HCT116 (cell line): ENCODE data around the gene CSTF2T. TPM values are rescaled to one million over a fixed set of nuclear protein-coding genes. Genes with fewer than 3 reads are reported as not detected.

Experiments
- ATAC-seq: fragments of 200-7000 bp; cut with Tn5 transposase; 2 replicates; pipeline ENCODE4 v1.9.1; 2020; ENCODE audit warnings: mild to moderate bottlenecking, moderate library complexity
- BruUV-seq: library from RNA; stranded (reverse); fragments of 400-500 nt; replicated peaks from 2 replicates; lab custom pipeline; 2021; lab: Mats Ljungman, UMichigan
- CTCF ChIA-PET: fragments of 300-600 bp; sonication (Branson Sonifier 250); formaldehyde crosslinking; loops from one replicate; lab custom pipeline; 2021; ENCODE audit warnings: antibody characterized with exemption; lab: Charles Lee
- POLR2A ChIA-PET: fragments of 300-600, 350-600 bp; sonication (Branson Sonifier 250); formaldehyde crosslinking; loops from one replicate; lab custom pipeline; 2021; ENCODE audit warnings: antibody characterized with exemption; lab: Charles Lee
- RAD21 ChIA-PET, 2 experiments: fragments of 300-600 bp; sonication (Branson Sonifier 250); formaldehyde crosslinking; loops; one replicate each; lab custom pipeline; 2023; ENCODE audit warnings: low total read pairs in 2 of 2; ENCODE audit not compliant: uncharacterized antibody in 2 of 2, unreplicated experiment in 2 of 2, low non-redundant PET in 1 of 2; lab: Charles Lee
- DNase-seq: peaks from one replicate; pipeline ENCODE4 v3.0.0-alpha.2; 2010; ENCODE audit warnings: low read depth, low spot score
- H2AFZ ChIP-seq: fragments of 200-600 bp; shearing (Covaris generic), sonication (generic); 2 replicates; pipeline ENCODE4 v1.6.1; 2017; ENCODE audit warnings: low read depth, mixed run types, mixed read lengths, antibody characterized with exemption, low read length; ENCODE audit not compliant: poor library complexity, severe bottlenecking
- H3K27ac ChIP-seq: 2 replicates; pipeline ENCODE4 v1.5.1; 2012; ENCODE audit warnings: low read depth, low read length
- H3K27me3 ChIP-seq: fragments of 200-600 bp; sonication (generic); 2 replicates; pipeline ENCODE4 v1.6.1; 2016; ENCODE audit warnings: mixed run types, low read length, mixed read lengths; ENCODE audit not compliant: insufficient read depth
- H3K36me3 ChIP-seq, 2 experiments: fragments of 200-500 bp in 1 of 2; fragments of 200-600 bp in 1 of 2; sonication (Bioruptor generic) in 1 of 2; sonication (generic) in 1 of 2; 2 replicates each; pipeline versions ENCODE4 v1.5.1 to v1.6.1; 2014 to 2016; ENCODE audit warnings: low read length in 2 of 2, inconsistent platforms in 1 of 2, mixed read lengths in 1 of 2, mixed run types in 1 of 2; ENCODE audit not compliant: insufficient read depth in 2 of 2, control insufficient read depth in 1 of 2
- H3K4me1 ChIP-seq, 2 experiments: fragments of 200-600 bp in 1 of 2; sonication (generic) in 1 of 2; 2 replicates each; pipeline versions ENCODE4 v1.5.1 to v1.6.1; 2012 to 2017; ENCODE audit warnings: low read length in 2 of 2, inconsistent platforms in 1 of 2, mild to moderate bottlenecking in 1 of 2, mixed read lengths in 1 of 2, mixed run types in 1 of 2, moderate library complexity in 1 of 2; ENCODE audit not compliant: insufficient read depth in 2 of 2, control insufficient read depth in 1 of 2
- H3K4me2 ChIP-seq: fragments of 200-600 bp; sonication (generic); 2 replicates; pipeline ENCODE4 v1.6.1; 2017; ENCODE audit warnings: mixed run types, low read length, mixed read lengths
- H3K4me3 ChIP-seq, 2 experiments: fragments of 200-600 bp in 1 of 2; sonication (generic) in 1 of 2; replicated peaks in 1 of 2; 2 replicates each; pipeline ENCODE4 v1.5.1; 2011 to 2016; ENCODE audit warnings: low read length in 2 of 2, control low read depth in 1 of 2, low read depth in 1 of 2, mild to moderate bottlenecking in 1 of 2, mixed read lengths in 1 of 2, mixed run types in 1 of 2
- H3K79me2 ChIP-seq: fragments of 200-600 bp; sonication (generic); 2 replicates; pipeline ENCODE4 v1.6.1; 2017; ENCODE audit warnings: mild to moderate bottlenecking, mixed run types, low read length, moderate library complexity, mixed read lengths; ENCODE audit not compliant: insufficient read depth
- H3K9ac ChIP-seq: fragments of 200-600 bp; sonication (generic); 2 replicates; pipeline ENCODE4 v1.6.1; 2016; ENCODE audit warnings: low read length, mixed read lengths
- H3K9me2 ChIP-seq: fragments of 200-600 bp; sonication (generic), shearing (Covaris generic); 2 replicates; pipeline ENCODE4 v1.6.1; 2017; ENCODE audit warnings: mixed run types, mild to moderate bottlenecking, moderate library complexity; ENCODE audit not compliant: insufficient read depth
- H3K9me3 ChIP-seq, 2 experiments: fragments of 200-500 bp in 1 of 2; fragments of 200-600 bp in 1 of 2; sonication (Bioruptor generic) in 1 of 2; sonication (generic) in 1 of 2; 2 replicates each; pipeline ENCODE4 v1.6.1; 2014 to 2017; ENCODE audit warnings: low read length in 2 of 2, mixed read lengths in 2 of 2, inconsistent platforms in 1 of 2, low read depth in 1 of 2, mild to moderate bottlenecking in 1 of 2, mixed run types in 1 of 2, moderate library complexity in 1 of 2; ENCODE audit not compliant: control insufficient read depth in 1 of 2, insufficient read depth in 1 of 2
- H4K20me1 ChIP-seq: fragments of 200-600 bp; sonication (generic), shearing (Covaris generic); 2 replicates; pipeline ENCODE4 v1.6.1; 2017; ENCODE audit warnings: mixed run types, mild to moderate bottlenecking, moderate library complexity; ENCODE audit not compliant: insufficient read depth
- CEBPB ChIP-seq: IDR thresholded peaks from 2 replicates; pipeline ENCODE4 v1.6.1; 2012; ENCODE audit warnings: low read depth
- EGR1 ChIP-seq: IDR thresholded peaks from 2 replicates; pipeline ENCODE4 v1.6.1; 2012; ENCODE audit warnings: low read depth
- ELF1 ChIP-seq: IDR thresholded peaks from 2 replicates; pipeline ENCODE4 v1.6.1; 2012; ENCODE audit warnings: low read depth, borderline replicate concordance
- EZH2 ChIP-seq: fragments of 200-600 bp; sonication (generic); IDR thresholded peaks from 2 replicates; pipeline ENCODE4 v1.6.1; 2017; ENCODE audit warnings: antibody characterized with exemption, mixed run types
- FOSL1 ChIP-seq: IDR thresholded peaks from 2 replicates; pipeline ENCODE4 v1.6.1; 2012; ENCODE audit warnings: low read depth
- MAX ChIP-seq: IDR thresholded peaks from 2 replicates; pipeline ENCODE4 v1.6.1; 2012
- POLR2A ChIP-seq: IDR thresholded peaks from 2 replicates; pipeline ENCODE4 v1.7.0; 2011; ENCODE audit warnings: borderline replicate concordance; ENCODE audit not compliant: insufficient read depth, insufficient read length; ENCODE audit errors: extremely low read depth
- POLR2AphosphoS5 ChIP-seq: IDR thresholded peaks from 2 replicates; pipeline ENCODE4 v1.6.1; 2011; ENCODE audit warnings: mild to moderate bottlenecking, low read depth, low read length, moderate library complexity
- SIN3A ChIP-seq: IDR thresholded peaks from 2 replicates; pipeline ENCODE4 v1.6.1; 2012; ENCODE audit warnings: low read depth
- SRF ChIP-seq: IDR thresholded peaks from 2 replicates; pipeline ENCODE4 v1.6.1; 2012; ENCODE audit warnings: low read depth
- YY1 ChIP-seq: IDR thresholded peaks from 2 replicates; pipeline ENCODE4 v1.6.1; 2011; ENCODE audit warnings: low read length, low read depth, moderate library complexity, mild to moderate bottlenecking; ENCODE audit not compliant: insufficient replicate concordance; ENCODE audit errors: extremely low read depth
- intact Hi-C: fragments of 100-400 bp; cut with micrococcal nuclease; formaldehyde crosslinking; loops from 2 replicates; pipeline ENCODE4 v1.10.0; 2022
- total RNA-seq: library from RNA; stranded (reverse); gene quantifications from one replicate; pipeline ENCODE4 v1.2.1, GENCODE V29; 2021; ENCODE audit not compliant: unreplicated experiment
- TF ChIP-seq, protein P1 (sequence below): IDR thresholded peaks from 2 replicates; pipeline ENCODE4 v1.6.1; 2011; ENCODE audit warnings: mild to moderate bottlenecking, low read length, moderate library complexity; ENCODE audit not compliant: insufficient replicate concordance; ENCODE audit errors: extremely low read depth
- TF ChIP-seq, protein P2 (sequence below): IDR thresholded peaks from 2 replicates; pipeline ENCODE4 v1.6.1; 2012; ENCODE audit warnings: low read depth

Gene CSTF2T
- total RNA-seq, 1 experiment from 2014 or later, result 18.5 TPM

- Histone ChIP-seq H3K4me3 (no peak overlapping the region), H4K20me1 (no peaks in the 10 kb centered on the region), H3K9me3 (no peaks in the 10 kb centered on the region), H3K9me2 (no peaks in the 10 kb centered on the region), H3K9ac (no peak overlapping the region), H3K27ac (no peak overlapping the region), H3K4me2 (no peak overlapping the region), H3K27me3 (peaks cover 18% of the 10 kb centered on the region; the same call in 1 of the 2 replicates), H3K4me1 (no peaks in the 10 kb centered on the region), H3K79me2 (no peaks in the 10 kb centered on the region), H2AFZ (no peak overlapping the region), H3K36me3 (no peaks in the 10 kb centered on the region)
- ATAC-seq, result no peak
- RAD21 ChIA-PET, result no interaction called here
- intact Hi-C loops, result no loop called here
- POLR2A ChIA-PET, result no interaction called here
- CTCF ChIA-PET, result no interaction called here
- BruUV-seq, result no TSS peak
- TF ChIP-seq MAX, result no peak
- TF ChIP-seq, protein P1, sequence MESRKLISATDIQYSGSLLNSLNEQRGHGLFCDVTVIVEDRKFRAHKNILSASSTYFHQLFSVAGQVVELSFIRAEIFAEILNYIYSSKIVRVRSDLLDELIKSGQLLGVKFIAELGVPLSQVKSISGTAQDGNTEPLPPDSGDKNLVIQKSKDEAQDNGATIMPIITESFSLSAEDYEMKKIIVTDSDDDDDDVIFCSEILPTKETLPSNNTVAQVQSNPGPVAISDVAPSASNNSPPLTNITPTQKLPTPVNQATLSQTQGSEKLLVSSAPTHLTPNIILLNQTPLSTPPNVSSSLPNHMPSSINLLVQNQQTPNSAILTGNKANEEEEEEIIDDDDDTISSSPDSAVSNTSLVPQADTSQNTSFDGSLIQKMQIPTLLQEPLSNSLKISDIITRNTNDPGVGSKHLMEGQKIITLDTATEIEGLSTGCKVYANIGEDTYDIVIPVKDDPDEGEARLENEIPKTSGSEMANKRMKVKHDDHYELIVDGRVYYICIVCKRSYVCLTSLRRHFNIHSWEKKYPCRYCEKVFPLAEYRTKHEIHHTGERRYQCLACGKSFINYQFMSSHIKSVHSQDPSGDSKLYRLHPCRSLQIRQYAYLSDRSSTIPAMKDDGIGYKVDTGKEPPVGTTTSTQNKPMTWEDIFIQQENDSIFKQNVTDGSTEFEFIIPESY, result no peak
- DNase-seq, result no peak
Measured at GRCh38 chr10:51654918-51655317, 44.5 kb downstream of the CSTF2T start.

DNA sequence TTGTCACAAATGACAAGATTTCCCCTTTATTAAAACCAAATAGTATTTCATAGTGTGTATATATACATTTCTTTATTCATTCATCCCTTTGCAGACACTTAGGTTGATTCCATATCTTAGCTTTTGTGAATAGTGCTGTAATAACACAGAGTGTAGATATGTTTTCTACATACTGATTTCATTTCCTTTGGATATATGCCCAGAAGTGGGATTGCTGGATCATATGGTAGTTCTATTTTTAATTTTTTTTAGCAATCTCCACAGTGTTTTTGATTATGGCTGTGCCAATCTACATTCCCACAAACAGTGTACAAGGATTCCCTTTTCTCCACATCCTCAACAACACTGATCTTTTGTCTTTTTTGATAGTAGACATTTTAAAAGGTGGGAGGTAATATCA is 46.4 kb downstream of the CSTF2T start:
- Histone ChIP-seq H4K20me1 (no peaks in the 10 kb centered on the region), H3K27me3 (peaks cover 16% of the 10 kb centered on the region; the same call in 1 of the 2 replicates), H3K9me2 (no peaks in the 10 kb centered on the region), H3K79me2 (no peaks in the 10 kb centered on the region), H2AFZ (no peak overlapping the region), H3K4me2 (no peak overlapping the region), H3K27ac (no peak overlapping the region), H3K4me1 (no peaks in the 10 kb centered on the region), H3K9me3 (no peaks in the 10 kb centered on the region), H3K36me3 (no peaks in the 10 kb centered on the region), H3K4me3 (no peak overlapping the region), H3K9ac (no peak overlapping the region)
- ATAC-seq (no peak), DNase-seq (no peak)
- BruUV-seq, result no TSS peak
- ChIA-PET POLR2A (no interaction called here), RAD21 (no interaction called here), CTCF (no interaction called here)
- intact Hi-C loops, result no loop called here
- TF ChIP-seq, protein P2, sequence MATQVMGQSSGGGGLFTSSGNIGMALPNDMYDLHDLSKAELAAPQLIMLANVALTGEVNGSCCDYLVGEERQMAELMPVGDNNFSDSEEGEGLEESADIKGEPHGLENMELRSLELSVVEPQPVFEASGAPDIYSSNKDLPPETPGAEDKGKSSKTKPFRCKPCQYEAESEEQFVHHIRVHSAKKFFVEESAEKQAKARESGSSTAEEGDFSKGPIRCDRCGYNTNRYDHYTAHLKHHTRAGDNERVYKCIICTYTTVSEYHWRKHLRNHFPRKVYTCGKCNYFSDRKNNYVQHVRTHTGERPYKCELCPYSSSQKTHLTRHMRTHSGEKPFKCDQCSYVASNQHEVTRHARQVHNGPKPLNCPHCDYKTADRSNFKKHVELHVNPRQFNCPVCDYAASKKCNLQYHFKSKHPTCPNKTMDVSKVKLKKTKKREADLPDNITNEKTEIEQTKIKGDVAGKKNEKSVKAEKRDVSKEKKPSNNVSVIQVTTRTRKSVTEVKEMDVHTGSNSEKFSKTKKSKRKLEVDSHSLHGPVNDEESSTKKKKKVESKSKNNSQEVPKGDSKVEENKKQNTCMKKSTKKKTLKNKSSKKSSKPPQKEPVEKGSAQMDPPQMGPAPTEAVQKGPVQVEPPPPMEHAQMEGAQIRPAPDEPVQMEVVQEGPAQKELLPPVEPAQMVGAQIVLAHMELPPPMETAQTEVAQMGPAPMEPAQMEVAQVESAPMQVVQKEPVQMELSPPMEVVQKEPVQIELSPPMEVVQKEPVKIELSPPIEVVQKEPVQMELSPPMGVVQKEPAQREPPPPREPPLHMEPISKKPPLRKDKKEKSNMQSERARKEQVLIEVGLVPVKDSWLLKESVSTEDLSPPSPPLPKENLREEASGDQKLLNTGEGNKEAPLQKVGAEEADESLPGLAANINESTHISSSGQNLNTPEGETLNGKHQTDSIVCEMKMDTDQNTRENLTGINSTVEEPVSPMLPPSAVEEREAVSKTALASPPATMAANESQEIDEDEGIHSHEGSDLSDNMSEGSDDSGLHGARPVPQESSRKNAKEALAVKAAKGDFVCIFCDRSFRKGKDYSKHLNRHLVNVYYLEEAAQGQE, result no peak
- TF ChIP-seq YY1, result no peak
- no peak for TF ChIP-seq FOSL1
- no peak for TF ChIP-seq SRF
- TF ChIP-seq CEBPB, result no peak
- TF ChIP-seq POLR2A, result no peak
- no peak for TF ChIP-seq SIN3A
- no peak for TF ChIP-seq MAX
- no peak for TF ChIP-seq POLR2AphosphoS5
- no peak for TF ChIP-seq EGR1
- no peak for TF ChIP-seq ELF1
- TF ChIP-seq EZH2, result no peak
